ENCODE results near the gene MOB1B.
"Not testable (repeated sequence)": the region's sequence is repeated elsewhere in the genome, so short reads cannot be mapped to it uniquely, and the experiment has no call there.

MOB1B gene

GRCh38 chr4:70969076-70969475 is 66.9 kb downstream of the MOB1B start:
- DNase-seq = no peak

GRCh38 chr4:70976252-70976651 is 74.1 kb downstream of the MOB1B start:
- no peak for DNase-seq

GRCh38 chr4:70979445-70980008 is 77.4 kb downstream of the MOB1B start:
- no peak for DNase-seq

GRCh38 chr4:70980196-70980595 is 78.0 kb downstream of the MOB1B start:
- no peak for DNase-seq

- DNase-seq = no peak
Measured at GRCh38 chr4:70984106-70984505, 81.9 kb downstream of the MOB1B start.

GRCh38 chr4:70984589-70984988 is 82.4 kb downstream of the MOB1B start:
- no peak for DNase-seq

- no peak for DNase-seq
Measured at GRCh38 chr4:70991596-70991995, 89.4 kb downstream of the MOB1B start.

GRCh38 chr4:70992391-70992881 is 90.3 kb downstream of the MOB1B start:
- no peak for DNase-seq

- DNase-seq = peak; percentile 86
Measured at GRCh38 chr4:70993181-70994068, 91.3 kb downstream of the MOB1B start, which contains the start of gene DCK. Gene DCK, plus strand, starts transcription at chr4:70993649. Its CDS starts 187 bp downstream, at chr4:70993836.

GRCh38 chr4:70994069-70994366 is 91.8 kb downstream of the MOB1B start:
- no peak for DNase-seq

GRCh38 chr4:70994387-70995099 is 92.4 kb downstream of the MOB1B start:
- no peak for DNase-seq

- DNase-seq = peak; percentile 20
Measured at GRCh38 chr4:70996018-70996360, 93.8 kb downstream of the MOB1B start.

GRCh38 chr4:70997036-70997435 is 94.9 kb downstream of the MOB1B start:
- DNase-seq = no peak

GRCh38 chr4:70997546-70997945 is 95.4 kb downstream of the MOB1B start:
- DNase-seq = no peak

- DNase-seq = not testable (repeated sequence)
Measured at GRCh38 chr4:70999639-71000038, 97.5 kb downstream of the MOB1B start.

GRCh38 chr4:71001363-71001762 is 99.2 kb downstream of the MOB1B start:
- not testable (repeated sequence) for DNase-seq

- peak; percentile 39 for DNase-seq
Measured at GRCh38 chr4:71004281-71004851, 102.2 kb downstream of the MOB1B start.

GRCh38 chr4:71005025-71005424 is 102.9 kb downstream of the MOB1B start:
- not testable (repeated sequence) for DNase-seq

- DNase-seq = no peak
Measured at GRCh38 chr4:71006203-71006907, 104.2 kb downstream of the MOB1B start.

- DNase-seq = no peak
Measured at GRCh38 chr4:71008196-71008595, 106.0 kb downstream of the MOB1B start.

- DNase-seq = no peak
Measured at GRCh38 chr4:71009086-71009485, 106.9 kb downstream of the MOB1B start.

- no peak for DNase-seq
Measured at GRCh38 chr4:71009890-71010588, 107.9 kb downstream of the MOB1B start.

All from stimulated activated CD4-positive, alpha-beta T cell treated with anti-CD3 and anti-CD28 coated beads, Interleukin-4, amount 100 ng/mL, for 24 hours (primary cell).